Activated CD8-positive, alpha-beta memory T cell treated with anti-CD3 and anti-CD28 coated beads, Interleukin-2, amount 50 U/mL, for 1 hour (primary cell): ENCODE results near the gene GEMIN5.
"Not testable (repeated sequence)": the region's sequence is repeated elsewhere in the genome, so short reads cannot be mapped to it uniquely, and the experiment has no call there.

Experiments used
- DNase-seq: peaks from one replicate; pipeline ENCODE4 v3.0.0-alpha.2; 2020; ENCODE audit errors: extremely low read depth

Gene GEMIN5

GRCh38 chr5:154937718-154938466, at the start of gene GEMIN5:
GEMIN5 (minus strand) TSS chr5:154938211; CDS start chr5:154938133, 78 bp downstream.
- peak; percentile 39 for DNase-seq

DNA sequence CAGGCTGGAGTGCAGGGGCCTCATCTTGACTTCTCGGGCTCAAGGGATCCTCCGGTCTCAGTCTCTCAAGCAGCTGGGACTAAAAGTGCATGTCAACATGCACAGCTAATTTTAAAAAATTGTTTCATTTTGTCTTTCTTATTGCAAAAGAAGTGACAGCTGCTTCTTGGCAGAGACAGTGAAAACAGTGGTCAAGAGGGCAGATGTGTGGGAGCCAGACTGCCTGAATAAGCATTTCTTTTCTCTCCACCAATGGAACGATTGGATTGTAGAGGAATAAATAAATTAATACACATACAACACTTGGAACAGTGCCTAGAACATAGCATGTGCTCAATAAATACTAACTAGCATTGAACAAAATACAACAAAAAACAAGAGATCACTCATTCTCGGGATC, 48.1 kb upstream of the GEMIN5 start:
- no peak for DNase-seq

- no peak for DNase-seq
Measured at GRCh38 chr5:154984946-154985516, 47.0 kb upstream of the GEMIN5 start.

DNA sequence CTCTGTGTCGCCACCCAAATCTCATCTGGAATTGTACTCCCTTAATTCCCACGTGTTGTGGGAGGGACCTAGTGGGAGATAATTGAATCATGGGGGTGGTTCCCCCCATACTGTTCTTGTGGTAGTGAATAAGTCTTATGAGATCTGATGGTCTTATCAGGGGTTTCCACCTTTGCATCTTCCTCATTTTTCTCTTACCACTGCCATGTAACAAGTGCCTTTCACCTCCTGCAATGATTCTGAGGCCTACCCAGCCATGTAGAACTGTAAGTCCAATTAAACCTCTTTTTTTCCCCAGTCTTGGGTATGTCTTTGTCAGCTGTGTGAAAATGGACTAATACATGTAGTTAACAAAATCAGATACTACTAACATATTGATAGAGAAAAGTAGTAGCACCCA, 40.3 kb upstream of the GEMIN5 start:
- DNase-seq, result not testable (repeated sequence)

- no peak for DNase-seq
Measured at GRCh38 chr5:154977409-154977808, 39.4 kb upstream of the GEMIN5 start.

DNA sequence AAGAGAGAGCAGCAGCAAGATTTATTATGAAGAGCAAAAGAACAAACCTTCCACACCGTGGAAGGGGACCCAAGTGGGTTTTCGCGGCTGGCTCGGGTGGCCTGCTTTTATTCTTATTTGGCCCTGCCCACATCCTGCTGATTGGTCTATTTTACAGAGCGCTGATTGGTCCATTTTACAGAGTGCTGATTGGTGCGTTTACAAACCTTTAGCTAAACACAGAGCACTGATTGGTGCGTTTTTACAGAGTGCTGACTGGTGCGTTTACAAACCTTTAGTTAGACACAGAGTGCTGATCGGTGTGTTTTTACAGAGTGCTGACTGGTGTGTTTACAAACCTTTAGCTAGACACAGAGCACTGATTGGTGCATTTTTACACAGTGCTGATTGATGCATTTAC, 38.1 kb upstream of the GEMIN5 start:
- not testable (repeated sequence) for DNase-seq

GRCh38 chr5:154972476-154973080, 34.6 kb upstream of the GEMIN5 start:
- no peak for DNase-seq

DNA sequence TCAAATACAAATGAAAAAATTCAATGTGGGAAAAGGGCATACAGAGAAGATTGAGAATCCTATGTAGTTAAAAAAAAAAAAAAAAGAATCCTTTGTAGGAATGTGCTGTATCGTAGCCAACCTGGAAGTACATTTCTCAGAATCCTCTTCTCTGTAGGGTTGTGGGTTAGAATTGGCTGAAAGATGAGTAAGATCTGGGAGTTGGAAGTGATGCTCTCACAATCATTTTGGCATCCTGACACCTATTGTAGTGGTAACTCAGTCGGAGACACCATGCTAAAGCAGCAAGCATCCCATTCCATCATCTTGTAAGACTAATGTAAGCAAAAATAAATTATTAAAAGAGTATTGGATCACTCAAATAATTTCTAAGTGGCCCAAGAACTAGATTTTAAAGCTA, 33.5 kb upstream of the GEMIN5 start:
- DNase-seq, result no peak

- DNase-seq, result no peak
Measured at GRCh38 chr5:154970759-154971158, 32.7 kb upstream of the GEMIN5 start.

GRCh38 chr5:154968953-154969352, 30.9 kb upstream of the GEMIN5 start:
- DNase-seq, result no peak

DNA sequence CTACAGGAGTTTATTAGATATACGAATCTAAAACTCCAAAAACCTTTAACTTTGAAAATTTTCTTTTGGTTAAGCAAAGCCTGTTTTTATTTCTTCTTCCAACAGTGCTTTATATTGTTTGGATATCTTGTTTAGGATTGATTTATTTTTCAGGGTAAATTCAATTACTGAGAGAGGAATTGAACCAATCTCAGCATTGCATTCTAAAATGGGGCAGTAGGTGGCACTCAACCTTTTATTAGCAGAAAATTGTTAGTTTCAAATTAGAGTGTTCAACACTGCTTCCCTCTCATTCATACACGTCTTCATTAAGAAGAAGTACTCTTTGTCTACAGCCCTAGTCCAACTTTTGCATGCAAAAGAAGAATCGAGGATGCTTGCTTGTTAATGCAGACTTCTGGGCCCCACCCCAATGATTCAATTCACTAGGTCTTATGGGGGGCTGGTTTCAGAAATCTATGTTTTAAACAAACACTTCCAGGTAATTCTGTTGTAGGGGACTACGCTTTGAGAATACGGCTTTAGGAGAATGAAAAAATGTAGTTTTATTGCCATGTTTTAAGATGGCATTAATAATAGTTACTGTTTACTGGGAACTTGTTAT, 29.5 kb upstream of the GEMIN5 start:
- no peak for DNase-seq

DNA sequence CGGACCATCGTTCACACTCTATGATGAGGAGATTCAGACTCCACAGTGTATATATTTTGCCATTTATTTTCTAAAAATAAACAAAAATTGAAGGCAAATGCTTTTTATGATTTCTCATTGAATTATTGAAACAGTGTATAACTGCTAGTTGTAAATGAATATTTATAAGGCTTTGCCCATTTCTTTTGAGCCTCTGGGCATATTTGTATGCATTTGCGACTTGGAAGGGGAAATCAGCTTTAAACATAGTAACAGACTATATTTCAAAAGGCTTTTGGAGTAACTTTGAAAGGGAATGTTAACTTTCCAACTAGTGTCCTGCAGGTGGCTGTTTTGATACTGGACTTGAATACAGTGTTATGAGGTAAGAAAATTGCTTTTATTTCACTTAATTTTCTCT, 28.9 kb upstream of the GEMIN5 start:
- no peak for DNase-seq

DNA sequence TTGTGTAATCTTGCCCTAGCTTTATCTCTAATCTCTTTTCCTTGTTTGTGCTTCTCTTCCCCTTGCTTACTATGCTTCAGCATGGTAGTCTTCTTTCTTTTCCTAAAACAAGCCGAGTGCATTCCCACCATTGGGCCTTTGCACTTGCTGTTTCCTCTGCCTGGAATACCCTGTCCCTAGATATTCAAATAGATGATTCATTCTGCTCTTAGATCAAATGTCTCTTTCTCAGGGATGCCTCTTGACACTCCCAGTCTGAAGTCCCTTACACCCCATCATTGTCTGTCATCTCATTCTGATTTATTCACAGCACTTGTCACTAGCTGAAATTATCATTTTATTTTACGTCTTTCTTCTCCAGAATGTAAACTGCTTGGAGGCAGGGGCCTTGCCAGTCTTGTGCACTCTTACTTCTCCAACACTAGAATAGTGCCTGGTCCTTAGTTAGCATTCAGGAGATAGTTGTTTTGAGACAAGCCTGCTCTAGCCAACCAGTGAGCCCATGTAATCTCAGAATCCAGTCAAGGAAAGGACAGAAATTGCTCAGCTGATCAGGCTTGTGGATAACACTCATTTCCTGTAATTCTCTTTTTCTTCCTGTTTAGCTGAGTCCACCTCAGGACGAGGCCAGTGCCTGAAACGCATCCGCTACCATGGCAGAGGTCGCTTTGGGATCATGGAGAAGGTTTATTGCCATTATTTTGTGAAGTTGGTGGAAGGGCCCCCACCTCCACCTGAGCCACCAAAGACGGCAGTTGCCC, 28.2 kb upstream of the GEMIN5 start:
- DNase-seq, result no peak

DNA sequence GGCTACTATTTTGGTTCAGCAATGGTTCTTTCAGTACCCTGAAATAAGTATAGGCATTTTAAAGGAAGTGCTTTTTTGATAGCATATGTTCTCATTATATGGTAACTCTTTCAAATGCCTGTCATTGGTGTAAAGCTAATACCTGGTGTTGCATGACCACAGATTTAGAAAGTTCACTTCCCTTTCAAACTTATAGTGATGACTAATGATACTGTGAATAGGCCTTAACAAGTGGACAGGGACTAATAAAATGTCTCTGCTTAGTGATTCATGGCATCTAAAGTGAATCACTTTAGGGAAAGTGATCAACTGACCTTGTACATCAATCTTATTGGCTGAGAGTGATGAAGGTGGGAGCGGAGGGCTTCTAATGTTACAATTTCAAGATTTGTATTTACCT, 24.5 kb upstream of the GEMIN5 start:
- DNase-seq, result no peak

DNA sequence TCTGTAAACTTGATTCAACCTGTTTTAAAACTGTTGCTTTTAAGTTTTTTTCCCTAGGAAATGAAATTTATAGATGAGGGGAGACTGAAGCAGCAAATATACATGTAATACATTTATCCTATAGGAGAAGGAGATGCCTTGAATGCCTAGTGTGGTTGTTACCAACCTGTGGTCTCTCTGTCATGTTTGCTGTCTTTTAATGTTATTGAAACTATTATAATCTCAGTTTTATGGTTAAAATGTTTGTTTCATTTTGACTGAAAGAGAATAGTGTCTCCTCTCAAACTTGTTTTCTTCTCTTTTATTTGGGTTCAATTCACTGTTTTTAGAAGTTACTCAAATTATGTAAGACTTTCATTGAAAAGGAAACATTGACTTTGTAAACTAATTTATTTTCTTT, 18.7 kb upstream of the GEMIN5 start:
- DNase-seq, result no peak

GRCh38 chr5:154949781-154950180, 11.8 kb upstream of the GEMIN5 start:
- no peak for DNase-seq

DNA sequence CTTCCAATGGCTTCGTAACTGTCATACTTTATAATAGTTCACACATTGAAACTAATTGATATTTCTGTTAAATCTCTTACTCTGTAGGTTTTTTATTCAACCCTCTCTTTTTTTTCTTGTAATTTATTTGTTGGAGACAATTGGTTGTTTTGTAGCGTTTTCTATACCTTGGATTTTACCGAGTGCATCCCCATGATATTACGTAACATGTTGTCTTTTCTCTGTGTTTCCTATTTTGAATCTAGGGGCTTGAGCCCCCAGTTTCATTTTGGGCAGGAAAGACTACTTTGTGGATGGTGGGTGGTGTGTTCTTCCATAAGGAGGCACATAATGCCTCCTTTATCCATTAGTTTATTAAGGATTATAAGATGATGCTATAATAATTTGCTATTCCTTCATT, 10.3 kb upstream of the GEMIN5 start:
- DNase-seq, result no peak

DNA sequence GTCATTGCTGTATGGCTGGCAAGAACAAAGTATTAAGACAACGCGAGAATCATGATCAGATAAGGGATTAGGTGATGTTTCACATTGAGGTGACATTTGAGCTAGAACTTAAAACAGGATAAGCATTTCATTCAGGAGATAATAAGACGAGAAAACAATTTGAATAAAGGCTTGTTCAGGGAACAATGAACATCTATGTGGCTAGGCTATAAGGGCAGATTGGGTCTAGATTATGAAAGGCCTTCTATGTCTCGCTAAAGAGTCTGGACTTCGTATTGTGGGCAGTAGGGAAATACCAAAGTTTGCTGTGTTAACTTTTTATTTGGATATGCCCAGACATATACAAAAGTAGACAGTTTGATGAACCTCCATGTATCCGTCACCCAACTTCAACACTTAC, 9.8 kb upstream of the GEMIN5 start:
- no peak for DNase-seq

DNA sequence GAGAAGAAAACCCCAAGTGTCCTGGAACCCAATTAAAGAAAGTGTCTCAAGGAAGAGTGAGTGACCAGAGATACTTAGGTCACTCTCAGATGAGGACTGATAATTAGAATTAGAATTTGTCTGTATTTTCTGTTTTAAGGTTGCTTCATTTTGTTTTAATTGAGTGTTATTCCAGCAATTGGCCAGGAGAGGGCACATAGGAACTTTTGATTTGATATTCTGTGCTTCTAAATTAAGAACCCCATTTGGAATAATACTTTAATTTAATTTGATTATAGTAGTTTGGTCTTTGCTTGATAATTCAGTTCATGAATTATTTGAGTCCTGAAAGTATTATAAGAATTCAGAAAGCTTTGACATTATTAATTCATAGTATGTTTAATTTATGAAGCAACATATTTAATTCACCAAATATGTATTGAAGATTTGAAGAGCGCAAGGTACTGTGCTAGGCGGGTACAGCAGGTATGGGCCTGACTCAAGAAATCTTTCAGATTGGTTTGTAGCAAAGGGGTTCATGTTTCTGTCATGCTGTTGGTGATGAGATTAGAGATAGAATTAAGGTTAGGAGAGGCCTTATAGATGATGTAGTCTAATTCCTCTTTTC, 7.8 kb upstream of the GEMIN5 start:
- DNase-seq, result no peak

GRCh38 chr5:154944716-154945115, 6.7 kb upstream of the GEMIN5 start:
- DNase-seq, result no peak

GRCh38 chr5:154943527-154943926, 5.5 kb upstream of the GEMIN5 start:
- DNase-seq, result no peak
